Activated T-cell treated with anti-CD3 and anti-CD28 coated beads, Interleukin-2, amount 50 U/mL, for 72 hours (primary cell): ENCODE measurements around the gene MEF2A. TPM values are rescaled to one million over a fixed set of nuclear protein-coding genes. Genes with fewer than 3 reads are reported as not detected.
"Not testable (repeated sequence)": the region's sequence is repeated elsewhere in the genome, so short reads cannot be mapped to it uniquely, and the experiment has no call there.

Experiments used
- ATAC-seq, 2 donors: fragments of 150-1000 bp; cut with Tn5 transposase; replicated peaks in 1 of 2; 2 replicates each; pipeline ENCODE4 v1.10.0; 2021; ENCODE audit warnings: moderate library complexity in 2 of 2, mild to moderate bottlenecking in 1 of 2
- DNase-seq, 2 donors: peaks; one replicate each; pipeline ENCODE4 v3.0.0; 2021 to 2022; ENCODE audit warnings: mixed read lengths in 1 of 2
- H3K27ac Mint-ChIP-seq: one replicate; pipeline ENCODE4 v1.8.0; 2022; ENCODE audit warnings: mild to moderate bottlenecking, moderate library complexity, mixed read lengths
- H3K27me3 Mint-ChIP-seq: one replicate; pipeline ENCODE4 v1.8.0; 2022; ENCODE audit warnings: low read depth, mixed read lengths
- H3K36me3 Mint-ChIP-seq, 2 donors: one replicate each; pipeline ENCODE4 v1.8.0; 2022; ENCODE audit warnings: mixed read lengths in 2 of 2, mild to moderate bottlenecking in 1 of 2; ENCODE audit not compliant: insufficient read depth in 2 of 2
- H3K4me1 Mint-ChIP-seq: one replicate; pipeline ENCODE4 v1.8.0; 2022; ENCODE audit warnings: low read depth, mixed read lengths
- H3K4me3 Mint-ChIP-seq, 2 donors: one replicate each; pipeline ENCODE4 v1.8.0; 2022; ENCODE audit warnings: mild to moderate bottlenecking in 2 of 2, mixed read lengths in 2 of 2, moderate library complexity in 2 of 2
- H3K9me3 Mint-ChIP-seq, 2 donors: one replicate each; pipeline ENCODE4 v1.8.0; 2022; ENCODE audit warnings: mixed read lengths in 2 of 2
- total RNA-seq, 2 donors: library from RNA; stranded (reverse); gene quantifications; one replicate each; pipeline ENCODE4 v1.2.3, GENCODE V29; 2022

MEF2A gene
- total RNA-seq, 2 donors from 2014 or later, result 24.1 to 26.0 TPM

DNA sequence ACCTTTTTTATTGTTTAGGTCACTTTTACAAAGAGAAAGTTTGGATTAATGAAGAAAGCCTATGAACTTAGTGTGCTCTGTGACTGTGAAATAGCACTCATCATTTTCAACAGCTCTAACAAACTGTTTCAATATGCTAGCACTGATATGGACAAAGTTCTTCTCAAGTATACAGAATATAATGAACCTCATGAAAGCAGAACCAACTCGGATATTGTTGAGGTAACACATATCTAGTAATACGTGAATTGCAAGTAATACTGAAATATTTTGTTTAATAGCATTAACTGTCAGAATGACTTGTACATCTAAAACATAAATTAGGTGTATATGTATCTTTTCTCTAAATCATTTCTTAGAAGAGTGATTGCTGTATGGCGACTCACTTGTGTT lies 79.8 kb downstream of the MEF2A start:
- ATAC-seq (no peak), DNase-seq (no peak)
- Mint-ChIP-seq H3K4me3 (no peak overlapping the region), H3K9me3 (peaks cover 2 to 5% of the 10 kb centered on the region in 2 donors), H3K4me1 (peaks cover 3% of the 10 kb centered on the region), H3K27ac (no peak overlapping the region), H3K27me3 (no peaks in the 10 kb centered on the region), H3K36me3 (peaks cover 13 to 24% of the 10 kb centered on the region in 2 donors)

DNA sequence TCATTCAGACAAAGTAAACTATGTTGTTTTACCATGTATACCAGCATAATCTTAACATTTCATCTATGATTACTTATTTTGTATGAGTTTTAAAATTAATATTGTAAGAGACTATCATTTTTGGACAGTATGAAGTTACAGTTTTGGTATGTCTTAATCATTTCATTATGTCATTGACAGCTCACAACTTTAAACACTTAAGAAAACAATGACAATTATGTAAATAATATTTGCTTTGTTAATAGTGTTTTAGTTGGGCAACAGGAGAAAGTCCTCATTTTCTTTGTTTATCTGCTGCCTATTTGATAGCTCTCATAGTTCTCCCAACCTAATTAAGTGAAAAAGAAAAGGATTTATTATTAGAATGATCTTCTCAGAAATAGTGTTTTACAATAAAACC lies 80.2 kb downstream of the MEF2A start:
- no peak overlapping the region for H3K27ac Mint-ChIP-seq
- H3K9me3 Mint-ChIP-seq, result peaks cover 2 to 5% of the 10 kb centered on the region in 2 donors
- DNase-seq, result no peak

DNA sequence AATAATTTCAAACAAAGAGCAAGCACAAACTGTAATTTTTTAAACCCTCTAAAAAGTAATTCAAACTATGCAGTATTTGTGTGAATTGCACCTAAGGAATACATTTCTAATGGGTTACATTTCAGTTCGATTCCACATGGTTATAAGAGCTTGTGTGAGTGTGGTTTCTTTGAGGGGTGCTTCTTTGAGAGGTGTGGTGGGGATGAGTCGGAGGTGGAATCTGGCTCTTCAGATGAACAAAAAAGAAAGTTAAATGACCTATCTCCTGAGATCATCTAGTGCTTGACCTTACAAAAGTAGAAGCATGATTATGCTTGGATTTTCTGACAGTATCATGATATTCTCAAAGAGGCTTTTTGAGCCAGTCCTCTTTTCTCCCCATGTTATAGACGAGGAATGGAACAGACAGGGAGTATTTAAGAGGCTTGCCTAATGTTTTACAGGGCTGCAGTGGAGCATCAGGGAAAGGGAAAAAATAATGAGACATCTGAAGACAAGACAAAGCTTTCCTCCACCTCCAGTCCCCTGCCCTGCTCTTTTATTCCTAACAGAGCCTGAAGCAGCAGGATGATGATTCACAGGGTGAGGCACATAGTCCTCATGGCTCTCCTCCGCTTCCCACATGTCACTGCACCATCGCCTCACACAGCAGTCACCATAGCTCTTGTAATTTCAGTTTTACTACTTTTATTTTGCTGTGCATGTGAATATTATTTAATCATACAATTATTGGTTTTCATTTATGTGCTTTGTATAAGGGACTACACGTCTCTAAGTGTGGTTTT lies 85.4 kb downstream of the MEF2A start:
- Mint-ChIP-seq H3K4me3 (no peak overlapping the region), H3K27ac (no peak overlapping the region), H3K36me3 (peaks cover under 1 to 8% of the 10 kb centered on the region in 2 donors), H3K27me3 (no peaks in the 10 kb centered on the region), H3K4me1 (peaks cover 21% of the 10 kb centered on the region), H3K9me3 (peaks cover 0 to 2% of the 10 kb centered on the region in 2 donors)
- DNase-seq, result peak in 1 of 2 donors; percentile 6
- peak; percentile 48 to 61 for ATAC-seq

More for the DNA sequence above, 80.2 kb downstream of the MEF2A start:
- ATAC-seq, result no peak
- peaks cover 10 to 22% of the 10 kb centered on the region in 2 donors for H3K36me3 Mint-ChIP-seq
- H3K27me3 Mint-ChIP-seq, result no peaks in the 10 kb centered on the region
- H3K4me1 Mint-ChIP-seq, result peaks cover 8% of the 10 kb centered on the region
- H3K4me3 Mint-ChIP-seq, result no peak overlapping the region

GRCh38 chr15:99656205-99656604 lies 90.4 kb downstream of the MEF2A start:
- Mint-ChIP-seq H3K4me1 (peaks cover 11% of the 10 kb centered on the region), H3K27me3 (no peaks in the 10 kb centered on the region), H3K36me3 (peaks cover 0 to 3% of the 10 kb centered on the region in 2 donors), H3K4me3 (no peak overlapping the region), H3K9me3 (no peaks in the 10 kb centered on the region), H3K27ac (no peak overlapping the region)
- ATAC-seq (no peak), DNase-seq (no peak)

- no peak overlapping the region for H3K27ac Mint-ChIP-seq
- H3K4me3 Mint-ChIP-seq, result no peak overlapping the region
- no peaks in the 10 kb centered on the region for H3K9me3 Mint-ChIP-seq
- peaks cover 5% of the 10 kb centered on the region for H3K4me1 Mint-ChIP-seq
- DNase-seq (no peak), ATAC-seq (no peak)
- H3K27me3 Mint-ChIP-seq, result no peaks in the 10 kb centered on the region
- peaks cover 0 to 3% of the 10 kb centered on the region in 2 donors for H3K36me3 Mint-ChIP-seq
These were observed 92.2 kb downstream of the MEF2A start for GRCh38 chr15:99657996-99658395.

DNA sequence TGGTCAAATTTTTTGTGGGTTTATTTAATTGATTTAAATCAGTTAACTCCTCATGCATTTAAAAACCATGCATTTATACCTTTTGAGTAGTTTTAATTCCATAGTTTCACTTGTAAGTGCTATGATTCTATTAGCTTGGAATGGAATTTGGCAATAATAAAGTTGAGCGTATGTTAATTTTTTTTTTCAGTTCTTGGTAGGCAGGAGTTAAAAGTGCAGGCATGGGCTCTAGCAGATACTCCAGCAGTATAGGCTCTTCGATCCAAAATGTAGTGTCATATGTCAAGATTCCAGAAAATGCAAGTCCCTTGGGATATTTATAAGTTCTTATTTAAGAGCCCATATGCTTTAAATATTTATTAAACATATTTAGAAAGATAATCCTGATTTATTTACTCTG lies 97.1 kb downstream of the MEF2A start:
- H3K9me3 Mint-ChIP-seq, result no peaks in the 10 kb centered on the region
- H3K4me3 Mint-ChIP-seq, result no peak overlapping the region
- DNase-seq, result no peak
- H3K4me1 Mint-ChIP-seq, result no peaks in the 10 kb centered on the region
- H3K36me3 Mint-ChIP-seq, result peaks cover 0 to 8% of the 10 kb centered on the region in 2 donors
- no peak overlapping the region for H3K27ac Mint-ChIP-seq
- no peak for ATAC-seq
- no peaks in the 10 kb centered on the region for H3K27me3 Mint-ChIP-seq

GRCh38 chr15:99666073-99666472 lies 100.3 kb downstream of the MEF2A start:
- not testable (repeated sequence) for H3K27ac Mint-ChIP-seq, H3K9me3 Mint-ChIP-seq

DNA sequence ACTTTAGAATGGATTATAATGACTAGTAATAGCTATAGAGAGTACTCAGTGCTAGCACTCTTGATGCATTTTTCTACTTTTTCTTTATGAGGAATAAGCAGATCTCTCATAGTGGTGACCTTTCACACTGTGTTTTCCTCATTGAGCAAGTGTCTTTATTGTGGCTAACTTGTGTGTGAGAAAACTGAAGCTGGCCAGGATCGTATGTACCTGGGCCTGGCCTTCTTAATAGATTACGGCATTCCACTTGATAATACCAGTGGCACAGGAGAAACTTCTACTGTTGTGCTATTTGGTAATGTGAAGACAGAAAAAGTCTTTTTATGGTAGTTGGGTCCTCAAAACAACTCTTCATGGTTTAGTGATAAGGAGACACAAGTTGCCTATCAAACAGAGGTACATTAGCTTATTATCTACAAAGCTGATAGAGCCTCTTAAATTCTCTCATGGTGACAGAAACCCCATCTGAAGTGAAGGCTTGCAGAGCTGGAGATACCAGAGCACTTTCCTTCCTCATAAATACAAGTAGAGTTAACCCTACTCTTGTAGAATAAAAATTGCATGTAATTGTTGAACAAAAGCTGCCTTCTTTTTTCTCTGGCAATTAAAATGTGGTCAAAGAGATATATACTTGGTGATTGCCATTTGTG lies 102.9 kb downstream of the MEF2A start:
- Mint-ChIP-seq H3K27ac (no peak overlapping the region), H3K27me3 (no peaks in the 10 kb centered on the region), H3K4me3 (no peak overlapping the region), H3K4me1 (no peaks in the 10 kb centered on the region), H3K36me3 (peaks cover 0 to 5% of the 10 kb centered on the region in 2 donors), H3K9me3 (no peaks in the 10 kb centered on the region)
- no peak for ATAC-seq
- DNase-seq, result no peak

More at GRCh38 chr15:99666073-99666472, 100.3 kb downstream of the MEF2A start:
- not testable (repeated sequence) for H3K4me1 Mint-ChIP-seq, H3K36me3 Mint-ChIP-seq, DNase-seq, ATAC-seq, H3K27me3 Mint-ChIP-seq, H3K4me3 Mint-ChIP-seq

GRCh38 chr15:99669250-99669649 lies 103.5 kb downstream of the MEF2A start:
- Mint-ChIP-seq H3K4me3 (no peak overlapping the region), H3K27me3 (no peaks in the 10 kb centered on the region)

GRCh38 chr15:99671926-99672635 lies 106.3 kb downstream of the MEF2A start:
- peaks cover 2 to 15% of the 10 kb centered on the region in 2 donors for H3K36me3 Mint-ChIP-seq

More at GRCh38 chr15:99669250-99669649, 103.5 kb downstream of the MEF2A start:
- Mint-ChIP-seq H3K4me1 (no peaks in the 10 kb centered on the region), H3K9me3 (no peaks in the 10 kb centered on the region), H3K36me3 (peaks cover 0 to 6% of the 10 kb centered on the region in 2 donors), H3K27ac (no peak overlapping the region)
- DNase-seq (no peak), ATAC-seq (no peak)

GRCh38 chr15:99673111-99673510 lies 107.3 kb downstream of the MEF2A start:
- peaks cover 2 to 17% of the 10 kb centered on the region in 2 donors for H3K36me3 Mint-ChIP-seq

More at GRCh38 chr15:99671926-99672635, 106.3 kb downstream of the MEF2A start:
- ATAC-seq (no peak), DNase-seq (no peak)
- H3K9me3 Mint-ChIP-seq, result no peaks in the 10 kb centered on the region
- H3K4me1 Mint-ChIP-seq, result no peaks in the 10 kb centered on the region
- H3K27ac Mint-ChIP-seq, result peak overlapping the region; percentile 28
- H3K27me3 Mint-ChIP-seq, result no peaks in the 10 kb centered on the region
- no peak overlapping the region for H3K4me3 Mint-ChIP-seq

DNA sequence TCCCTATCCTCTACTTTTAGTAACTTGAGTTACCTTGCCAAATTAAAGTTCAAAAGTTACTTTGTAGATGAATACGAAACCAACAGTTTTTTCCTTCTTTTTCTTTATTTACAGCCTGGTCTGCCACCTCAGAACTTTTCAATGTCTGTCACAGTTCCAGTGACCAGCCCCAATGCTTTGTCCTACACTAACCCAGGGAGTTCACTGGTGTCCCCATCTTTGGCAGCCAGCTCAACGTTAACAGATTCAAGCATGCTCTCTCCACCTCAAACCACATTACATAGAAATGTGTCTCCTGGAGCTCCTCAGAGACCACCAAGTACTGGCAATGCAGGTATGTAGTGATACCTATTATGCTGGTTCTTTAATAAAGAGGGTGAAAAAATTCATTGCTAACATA lies 108.5 kb downstream of the MEF2A start:
- Mint-ChIP-seq H3K36me3 (peaks cover 2 to 17% of the 10 kb centered on the region in 2 donors), H3K4me3 (no peak overlapping the region), H3K9me3 (no peaks in the 10 kb centered on the region), H3K27ac (no peak overlapping the region), H3K4me1 (no peaks in the 10 kb centered on the region), H3K27me3 (no peaks in the 10 kb centered on the region)
- no peak for ATAC-seq
- no peak for DNase-seq

More at GRCh38 chr15:99673111-99673510, 107.3 kb downstream of the MEF2A start:
- no peak overlapping the region for H3K27ac Mint-ChIP-seq
- H3K4me1 Mint-ChIP-seq, result no peaks in the 10 kb centered on the region
- no peak for ATAC-seq
- H3K9me3 Mint-ChIP-seq, result no peaks in the 10 kb centered on the region
- no peak overlapping the region for H3K4me3 Mint-ChIP-seq
- no peak for DNase-seq
- no peaks in the 10 kb centered on the region for H3K27me3 Mint-ChIP-seq
